Ascending aorta (tissue), 2 donors: Measurements from ENCODE around the gene STOM. TPM values are rescaled to one million over a fixed set of nuclear protein-coding genes. Genes with fewer than 3 reads are reported as not detected.

ENCODE experiments used
- DNase-seq, 2 donors: peaks; one replicate each; pipeline ENCODE4 v3.0.0-alpha.2; 2019; ENCODE audit warnings: low spot score in 2 of 2
- H3K27ac ChIP-seq, 2 donors: fragments of 200-600 bp; sonication (generic); one replicate each; pipeline ENCODE4 v1.5.1; 2016 to 2017; ENCODE audit warnings: mild to moderate bottlenecking in 1 of 2
- H3K27me3 ChIP-seq: fragments of 200-600 bp; sonication (generic); one replicate; pipeline ENCODE4 v1.5.1; 2017
- H3K36me3 ChIP-seq, 2 donors: fragments of 200-600 bp; sonication (generic); one replicate each; pipeline ENCODE4 v1.5.1; 2016
- H3K4me1 ChIP-seq, 2 donors: fragments of 200-600 bp; sonication (generic); one replicate each; pipeline ENCODE4 v1.5.1; 2016 to 2017; ENCODE audit warnings: mild to moderate bottlenecking in 1 of 2
- H3K4me3 ChIP-seq, 2 donors: fragments of 200-600 bp; sonication (generic); one replicate each; pipeline ENCODE4 v1.5.1; 2016 to 2017; ENCODE audit warnings: mild to moderate bottlenecking in 1 of 2
- H3K9me3 ChIP-seq, 2 donors: fragments of 200-600 bp; sonication (generic); one replicate each; pipeline ENCODE4 v1.5.1; 2016
- CTCF ChIP-seq, 3 experiments: fragments of 200-600 bp in 2 of 3; fragments of 450-650 bp in 1 of 3; sonication (generic) in 2 of 3; IDR thresholded peaks; one replicate each; pipeline ENCODE4 v1.5.1; 2016 to 2019; ENCODE audit warnings: antibody characterized with exemption in 3 of 3, mild to moderate bottlenecking in 1 of 3, moderate library complexity in 1 of 3
- intact Hi-C: fragments of 100-400 bp; cut with DNase I; formaldehyde crosslinking; loops from one replicate; pipeline ENCODE4 v1.15.1; 2023
- total RNA-seq: library from RNA; depleted of rRNA; stranded (reverse); fragments of >200 nt; gene quantifications from one replicate; pipeline ENCODE4 v1.1.0, GENCODE V29; 2016

The STOM gene
- total RNA-seq, 1 donor from 2014 or later, result 306 TPM

GRCh38 chr9:121368138-121368522, 1.9 kb downstream of the STOM start:
- TF ChIP-seq CTCF (IDR thresholded peaks at IDR 0.05), result no peak
- Histone ChIP-seq H3K27me3 (no peaks in the 10 kb centered on the region), H3K36me3 (no peaks in the 10 kb centered on the region), H3K4me1 (peaks cover 13 to 46% of the 10 kb centered on the region in 2 donors), H3K27ac (peak overlapping the region; percentile 96 to 98), H3K9me3 (no peaks in the 10 kb centered on the region), H3K4me3 (peak overlapping the region; percentile 69 to 81)
- DNase-seq, result no peak
- intact Hi-C loops, result loop anchor here (2.0 kb wide), 1 partner anchor 81 kb away; no protein-coding TSS in a partner anchor

- TF ChIP-seq CTCF (IDR thresholded peaks at IDR 0.05), result no peak
- Histone ChIP-seq H3K4me3 (peak overlapping the region; percentile 69 to 81), H3K27ac (peak overlapping the region; percentile 96 to 98), H3K36me3 (no peaks in the 10 kb centered on the region), H3K4me1 (peaks cover 16 to 46% of the 10 kb centered on the region in 2 donors), H3K27me3 (no peaks in the 10 kb centered on the region), H3K9me3 (no peaks in the 10 kb centered on the region)
- intact Hi-C loops, result loop anchor here (2.0 kb wide), 1 partner anchor 81 kb away; no protein-coding TSS in a partner anchor
- DNase-seq, result no peak
Measured at GRCh38 chr9:121367306-121368137, 2.5 kb downstream of the STOM start.

DNA sequence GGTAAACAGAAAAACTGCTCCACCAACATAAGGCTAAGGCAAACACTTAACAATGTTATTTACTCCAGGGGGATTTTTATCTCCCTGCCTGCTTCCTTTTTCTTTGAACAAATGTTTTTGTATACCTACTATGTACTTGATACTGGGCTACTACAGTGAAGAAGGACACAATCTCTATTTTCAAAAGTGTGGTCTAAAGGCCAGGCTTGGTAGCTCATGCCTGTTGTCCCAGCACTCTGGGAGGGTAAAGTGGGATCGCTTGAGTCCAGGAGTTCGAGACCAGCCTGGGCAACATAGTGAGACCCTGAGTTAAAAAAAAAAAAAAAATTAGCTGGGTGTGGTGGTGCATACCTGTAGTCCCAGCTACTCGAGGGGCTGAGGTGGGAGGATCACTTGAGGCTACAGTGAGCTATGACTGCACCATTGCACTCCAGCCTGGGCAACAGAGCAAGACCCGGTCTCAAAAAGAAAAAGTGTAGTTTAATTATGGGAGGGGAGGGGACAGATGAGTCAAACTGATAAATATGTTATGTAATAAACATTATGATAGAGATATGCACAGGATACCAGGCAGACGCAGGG, 3.3 kb downstream of the STOM start:
- H3K4me1 ChIP-seq, result peaks cover 19 to 48% of the 10 kb centered on the region in 2 donors
- H3K9me3 ChIP-seq, result no peaks in the 10 kb centered on the region
- intact Hi-C loops, result no loop called here
- peak overlapping the region in 1 of 2 donors; percentile 81 for H3K4me3 ChIP-seq
- no peak for DNase-seq
- H3K27ac ChIP-seq, result peak overlapping the region; percentile 96 to 98
- H3K36me3 ChIP-seq, result no peaks in the 10 kb centered on the region
- no peaks in the 10 kb centered on the region for H3K27me3 ChIP-seq
- no peak for TF ChIP-seq CTCF (IDR thresholded peaks at IDR 0.05)

GRCh38 chr9:121365564-121365963, 4.5 kb downstream of the STOM start:
- intact Hi-C loops, result no loop called here
- peaks cover 19 to 53% of the 10 kb centered on the region in 2 donors for H3K4me1 ChIP-seq
- TF ChIP-seq CTCF (IDR thresholded peaks at IDR 0.05), result no peak
- no peaks in the 10 kb centered on the region for H3K27me3 ChIP-seq
- no peaks in the 10 kb centered on the region for H3K36me3 ChIP-seq
- H3K27ac ChIP-seq, result peak overlapping the region; percentile 85 to 98
- H3K9me3 ChIP-seq, result no peaks in the 10 kb centered on the region
- peak overlapping the region in 1 of 2 donors; percentile 26 for H3K4me3 ChIP-seq
- no peak for DNase-seq

- Histone ChIP-seq H3K27ac (peak overlapping the region; percentile 85 to 98), H3K27me3 (no peaks in the 10 kb centered on the region), H3K4me3 (peak overlapping the region in 1 of 2 donors; percentile 26), H3K4me1 (peaks cover 19 to 56% of the 10 kb centered on the region in 2 donors), H3K9me3 (no peaks in the 10 kb centered on the region), H3K36me3 (no peaks in the 10 kb centered on the region)
- intact Hi-C loops, result no loop called here
- no peak for DNase-seq
- no peak for TF ChIP-seq CTCF (IDR thresholded peaks at IDR 0.05)
Measured at GRCh38 chr9:121364886-121365285, 5.2 kb downstream of the STOM start.
